ENCODE data around the gene SHF.

The SHF gene

DNA sequence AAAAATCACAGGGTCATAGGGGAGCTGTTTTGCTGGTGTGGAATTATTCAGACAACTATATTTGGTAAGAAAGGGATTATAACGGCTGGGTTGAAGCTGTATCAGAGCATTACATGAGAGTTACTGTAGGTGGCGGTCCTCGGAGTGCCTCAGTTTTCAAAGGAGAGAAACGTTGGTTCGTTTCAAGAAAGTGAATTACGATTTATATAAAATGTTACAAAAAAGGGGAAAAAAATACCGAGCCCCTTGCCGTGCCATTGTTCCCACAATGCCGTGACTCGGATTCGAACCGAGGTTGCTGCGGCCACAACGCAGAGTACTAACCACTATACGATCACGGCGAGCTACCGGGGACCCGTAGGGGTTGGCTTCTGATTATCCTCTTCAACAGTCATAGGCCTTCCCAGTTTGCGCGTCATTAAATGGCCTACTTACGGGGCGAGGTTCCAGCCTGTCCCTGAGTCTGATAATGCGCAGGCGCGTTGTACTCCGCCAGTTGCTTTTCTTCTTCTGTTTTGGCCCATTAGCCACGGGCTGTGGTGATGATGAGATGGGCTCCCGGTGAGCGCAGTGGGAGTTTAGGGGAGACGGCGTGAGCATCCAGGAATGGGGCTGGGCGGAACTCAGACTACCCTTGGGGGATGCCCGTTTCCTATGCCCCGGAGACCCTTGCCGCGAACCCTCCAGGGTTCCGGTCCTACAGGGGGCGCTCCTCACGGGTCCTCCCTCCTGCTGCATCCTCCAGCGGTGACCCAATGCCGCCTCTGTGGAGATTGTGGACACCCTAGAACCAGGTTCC, 10.8 kb upstream of the SHF start:
- DNase-seq (ENCODE audit: low spot score) = peak; percentile 96

DNA sequence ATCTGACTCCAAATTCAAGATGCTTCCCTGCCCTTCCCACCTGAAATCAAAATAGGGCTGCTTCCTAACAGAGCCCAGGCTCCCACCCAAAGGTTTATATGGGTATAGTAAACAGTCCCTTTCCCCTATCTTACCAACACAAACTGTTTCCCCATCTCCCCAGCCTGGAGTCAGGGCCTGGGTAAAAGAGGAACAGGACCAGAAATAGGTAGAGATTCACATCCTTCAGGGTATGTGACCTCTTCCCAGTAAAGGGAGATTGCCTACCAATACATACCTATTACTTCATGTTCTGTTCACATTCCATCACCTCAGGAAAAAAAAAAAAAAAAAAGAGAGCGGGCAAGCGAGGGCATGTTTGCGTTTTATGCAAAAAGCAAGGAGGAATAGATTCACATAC, 9.7 kb upstream of the SHF start:
- DNase-seq (ENCODE audit: low spot score) = no peak

DNA sequence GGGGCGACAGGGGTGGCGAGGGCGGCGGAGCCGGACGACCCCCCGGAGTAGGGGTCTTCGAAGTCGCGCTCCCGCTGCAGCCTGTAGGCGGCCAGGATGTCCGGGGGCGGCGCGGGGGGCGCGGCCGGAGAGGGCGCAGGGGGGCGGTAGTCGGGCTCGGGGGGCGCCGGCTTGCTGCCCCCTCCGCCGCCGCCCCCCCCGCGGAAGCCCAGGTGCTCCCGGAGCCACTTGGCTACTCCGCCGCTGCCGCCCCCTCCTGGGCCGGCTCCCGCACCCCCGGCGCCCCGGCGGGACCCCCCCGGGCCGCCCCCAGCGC, 230 bp downstream of the SHF start:
- no peak for DNase-seq (ENCODE audit: low spot score)

DNA sequence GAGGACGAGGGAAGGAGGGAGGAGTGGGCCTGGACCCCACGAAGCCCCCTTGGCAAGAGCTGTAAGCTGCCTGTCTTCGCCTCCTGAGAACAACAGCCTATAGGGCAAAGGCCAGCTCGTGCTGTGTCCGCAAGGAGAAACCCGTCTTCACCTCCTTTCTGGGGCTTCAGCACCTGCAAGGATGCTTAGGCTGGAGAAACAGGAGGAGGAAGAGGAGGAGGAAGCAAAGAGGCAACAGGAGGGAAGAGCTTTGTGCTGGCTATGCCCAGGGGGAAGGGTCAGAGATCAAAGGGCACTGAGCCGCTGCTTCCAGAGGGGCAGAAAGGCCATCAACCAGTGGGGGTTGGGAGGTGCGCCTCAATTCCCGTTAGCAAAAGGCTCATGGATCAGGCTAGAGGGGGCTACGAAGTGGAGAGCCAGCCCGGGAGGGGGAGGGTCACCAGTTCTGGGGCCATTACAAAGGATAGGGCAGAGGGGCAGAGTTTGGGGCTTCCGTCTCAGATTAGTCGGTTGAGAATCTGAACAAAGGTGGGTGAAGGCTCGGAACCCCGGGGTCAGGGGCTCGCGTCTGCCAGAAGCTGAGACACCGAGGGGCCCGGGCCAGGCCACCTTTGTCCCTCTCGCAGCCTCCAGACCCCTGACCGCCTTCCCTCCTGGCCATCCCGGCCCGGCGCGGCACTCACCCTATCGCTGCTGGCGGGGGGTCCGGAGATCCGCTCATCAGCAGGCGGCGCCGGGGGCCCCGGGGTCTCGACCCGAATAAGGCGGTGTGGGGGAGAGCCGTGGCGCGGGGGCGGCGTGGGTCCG, 792 bp downstream of the SHF start:
- no peak for DNase-seq (ENCODE audit: low spot score)

DNA sequence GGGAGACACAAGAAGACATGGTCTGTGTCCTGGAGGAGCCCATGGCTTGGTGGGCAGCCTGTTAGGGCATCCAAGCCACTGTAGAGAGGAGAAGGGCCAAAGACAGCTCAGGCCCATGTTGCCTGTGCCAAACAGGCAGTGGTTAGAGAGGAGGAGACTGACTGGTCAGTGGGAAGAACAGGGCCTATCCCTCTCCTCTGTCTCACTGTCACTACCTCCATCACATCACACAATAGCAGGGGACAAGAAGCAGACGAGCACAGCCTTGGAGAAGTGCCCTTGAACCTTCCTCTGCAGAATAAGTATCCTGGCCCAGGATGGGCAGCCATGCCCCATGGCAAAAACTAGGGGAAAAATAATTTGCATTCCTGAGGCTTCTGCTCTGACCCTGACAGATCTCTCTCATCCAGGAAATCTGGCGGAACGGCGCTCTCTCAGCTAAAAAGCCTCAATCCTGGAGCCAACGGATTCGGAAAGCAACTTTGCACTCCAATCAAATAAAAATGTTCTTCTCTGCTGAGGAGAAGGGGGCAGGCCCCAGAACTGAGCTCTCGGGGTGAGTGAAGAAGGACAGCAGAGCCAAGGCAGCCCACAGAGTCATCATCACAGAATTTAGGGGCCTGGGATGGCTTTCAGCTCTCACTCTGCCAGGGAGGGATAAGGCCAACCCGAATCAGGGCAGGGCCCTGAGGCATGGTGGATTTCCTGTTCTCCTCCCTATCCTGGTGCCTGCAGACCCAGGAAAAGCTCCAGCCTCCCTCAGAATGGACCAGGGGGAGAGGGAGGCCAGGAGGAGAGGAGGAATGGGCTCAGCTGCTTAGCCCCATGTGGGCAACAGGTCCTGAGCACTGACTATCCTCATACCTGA, 1.6 kb downstream of the SHF start:
- DNase-seq (ENCODE audit: low spot score) = no peak

DNA sequence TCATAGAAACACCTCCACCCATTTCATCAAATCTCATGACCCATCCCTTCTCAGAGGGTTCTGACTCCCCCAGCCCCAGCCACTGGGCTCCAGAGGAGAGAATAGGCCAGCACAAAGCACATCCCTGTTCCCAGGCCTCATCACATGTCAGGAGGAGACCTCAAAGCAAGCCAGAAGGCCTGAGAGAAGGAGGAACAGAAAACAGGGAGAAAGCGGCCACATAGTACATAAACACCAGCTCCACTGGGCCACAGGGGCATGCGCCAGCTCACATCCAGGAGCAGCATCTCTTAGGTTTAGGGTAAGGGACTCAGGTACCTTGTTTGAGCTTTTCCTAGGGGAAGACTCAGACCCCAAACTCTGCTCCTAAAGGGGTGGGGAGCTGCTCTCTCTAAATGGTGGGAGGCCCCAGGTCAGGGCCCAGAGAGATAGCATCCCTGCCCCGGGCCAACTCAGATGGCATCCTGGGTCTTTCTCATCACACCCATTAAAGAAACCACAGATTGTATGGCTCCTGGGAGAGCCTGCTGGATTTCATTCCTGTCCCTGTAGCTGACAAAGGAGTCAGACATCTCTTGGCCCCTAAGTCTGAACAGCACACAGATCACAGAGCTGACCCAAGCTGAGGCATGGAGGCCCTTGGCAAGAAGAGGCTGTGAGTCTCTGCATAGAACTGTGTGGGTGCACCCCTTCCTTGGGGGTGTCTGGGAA, 2.5 kb downstream of the SHF start:
- DNase-seq (ENCODE audit: low spot score) = no peak

DNA sequence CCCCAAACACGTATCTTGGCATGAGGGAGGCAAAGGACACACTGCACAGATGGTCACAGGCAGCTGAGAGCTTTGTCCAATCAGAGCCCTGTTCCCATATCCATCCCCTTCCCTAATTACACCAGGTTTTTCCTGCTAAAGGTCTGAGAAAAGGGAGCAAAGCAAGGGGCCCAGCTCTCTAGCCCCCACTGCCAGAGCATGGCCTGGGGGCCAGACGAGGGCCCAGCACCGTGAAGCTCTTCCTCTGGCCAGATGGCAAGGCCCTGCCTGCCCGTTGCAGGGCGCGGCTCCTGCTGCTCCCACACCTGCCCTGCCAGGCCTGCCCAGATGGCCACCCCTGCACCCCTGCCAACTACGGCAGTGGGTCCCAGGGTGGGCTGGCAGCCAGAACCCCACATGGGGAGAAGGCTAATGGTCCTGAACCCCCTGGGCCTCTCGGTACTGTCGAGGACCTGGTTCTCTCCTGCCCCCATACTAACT, 3.2 kb downstream of the SHF start:
- DNase-seq (ENCODE audit: low spot score) = no peak

DNA sequence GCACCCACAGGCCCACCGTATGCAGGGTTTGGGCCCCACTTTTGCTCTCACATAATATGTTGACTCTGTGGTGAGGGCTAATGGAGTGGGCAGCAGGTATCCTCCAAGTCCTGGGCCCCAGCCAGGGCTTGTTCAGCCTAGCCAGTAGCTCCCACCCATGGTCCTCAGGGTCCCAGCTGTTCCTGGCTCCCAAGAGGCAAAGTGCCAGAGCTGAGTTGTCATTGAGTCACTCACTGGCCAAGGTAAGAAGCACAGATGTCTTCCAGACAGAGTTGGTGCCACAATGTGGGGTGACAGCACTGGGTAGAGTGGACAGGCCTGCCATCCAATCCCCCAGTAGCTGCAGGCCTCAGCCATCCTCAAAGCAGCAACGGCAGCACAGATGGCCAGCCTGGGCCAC, 4.3 kb downstream of the SHF start:
- DNase-seq (ENCODE audit: low spot score) = no peak

DNA sequence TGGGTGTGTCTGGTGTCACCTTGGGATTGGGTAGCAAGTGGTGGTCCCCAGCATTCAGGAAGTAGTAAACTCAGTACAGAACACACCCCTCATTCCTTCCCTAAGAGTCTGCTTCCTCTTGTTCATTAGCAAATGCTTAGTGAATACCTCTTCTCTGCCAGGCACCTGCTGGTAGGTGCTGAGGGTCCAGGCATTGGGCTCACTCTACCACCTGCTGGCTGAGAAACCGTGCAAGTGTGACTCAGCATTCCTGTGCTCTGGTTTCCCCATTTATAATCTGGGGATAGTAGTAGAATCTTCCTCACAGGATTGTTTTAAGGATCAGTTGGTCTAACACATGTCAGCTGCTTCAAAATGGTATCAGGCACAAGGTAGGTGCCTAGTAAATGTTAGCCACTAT, 4.8 kb downstream of the SHF start:
- DNase-seq (ENCODE audit: low spot score) = peak; percentile 43

DNA sequence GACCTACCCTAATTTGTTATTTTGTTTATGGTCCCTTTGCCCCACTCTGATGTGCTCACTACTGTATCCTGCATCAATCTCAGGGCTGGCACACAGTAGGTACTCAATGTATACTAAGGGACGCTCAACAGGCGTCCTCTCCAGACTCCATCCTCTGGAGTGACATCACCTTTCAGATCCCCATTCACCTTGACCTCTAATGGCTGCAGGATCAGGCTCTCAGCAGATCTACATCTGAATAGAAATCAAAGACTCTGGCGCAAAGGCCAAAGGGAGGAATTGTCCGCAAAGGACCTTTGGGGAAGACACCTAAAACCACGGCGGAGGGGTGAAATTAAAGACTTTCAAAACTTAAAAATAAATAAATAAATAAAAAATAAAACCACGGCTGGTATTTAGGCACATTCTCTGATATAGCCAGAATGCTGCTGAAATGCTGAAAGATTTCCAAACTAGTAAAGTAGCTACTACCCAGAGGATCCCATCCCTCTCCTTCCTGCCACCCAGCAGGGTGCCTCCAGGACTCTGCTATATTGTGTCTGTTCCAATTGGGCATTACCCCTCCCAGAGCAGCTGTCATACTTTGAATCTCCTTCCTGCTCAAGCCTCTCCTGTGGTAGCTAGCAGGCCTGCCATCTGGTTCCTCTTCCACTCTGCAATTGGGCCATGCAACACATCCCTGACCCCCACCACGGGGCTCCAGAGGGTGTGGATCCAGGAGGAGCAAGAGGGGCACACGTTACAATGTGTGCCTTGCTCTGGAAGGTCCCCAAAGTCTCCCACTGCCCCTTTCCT, 6.1 kb downstream of the SHF start:
- DNase-seq (ENCODE audit: low spot score) = no peak

DNA sequence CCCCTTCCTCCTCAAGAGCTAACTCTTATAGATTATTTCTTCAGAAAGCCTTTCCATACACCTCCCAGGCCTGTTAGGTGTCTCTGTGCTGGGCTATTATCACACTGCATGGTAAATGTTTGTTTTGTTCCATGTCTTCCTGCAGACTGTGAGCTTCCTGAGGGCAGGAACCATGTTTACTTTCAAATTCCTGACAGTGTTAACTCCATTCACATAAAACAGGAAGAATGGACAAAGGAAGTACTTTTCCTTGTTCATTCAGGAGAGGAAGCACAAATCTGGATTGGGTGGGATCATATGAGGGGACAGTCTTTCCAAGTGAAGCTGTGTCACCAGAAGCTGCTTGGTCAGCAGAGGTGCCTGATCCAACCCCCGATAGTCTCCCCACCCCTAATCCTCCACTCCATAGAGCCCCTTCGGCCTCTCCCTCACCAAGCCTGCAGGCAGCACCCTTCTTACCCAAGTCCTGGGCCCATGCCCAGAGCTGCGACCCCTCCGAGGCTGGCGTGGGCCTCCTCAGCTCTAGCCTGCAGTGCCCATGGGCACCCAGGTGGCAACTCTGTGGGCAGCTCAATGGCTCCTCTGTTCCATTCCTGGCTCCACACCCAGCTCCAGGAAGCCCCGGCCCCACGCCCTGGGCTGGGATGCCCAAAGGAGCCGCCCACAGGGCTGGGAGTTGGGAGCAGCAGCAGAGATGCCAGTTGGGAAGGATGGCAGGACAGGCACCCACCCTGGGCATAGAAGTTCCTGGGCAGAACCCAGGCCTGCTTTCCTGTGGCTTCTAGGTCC, 6.9 kb downstream of the SHF start:
- DNase-seq (ENCODE audit: low spot score) = no peak

DNA sequence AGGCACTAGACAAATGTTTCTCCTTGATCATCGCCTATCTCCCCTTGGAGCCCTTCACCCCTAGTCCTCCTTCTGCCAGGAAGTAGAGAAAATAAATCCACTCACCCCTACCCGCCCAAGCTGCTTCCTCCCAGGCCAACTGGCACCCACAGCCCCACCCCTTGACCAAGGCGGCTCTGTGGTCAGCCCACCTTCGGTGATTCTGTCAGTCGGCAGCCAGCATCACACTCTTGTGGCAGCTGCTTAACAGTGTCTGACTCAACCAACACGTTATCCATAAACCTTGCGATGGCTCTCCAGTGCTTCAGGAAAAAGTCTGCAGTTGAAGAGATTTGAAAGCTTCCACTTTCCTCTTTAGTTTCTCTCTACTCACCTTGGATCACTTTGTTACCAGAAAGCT, 7.6 kb downstream of the SHF start:
- peak; percentile 65 for DNase-seq (ENCODE audit: low spot score)

DNA sequence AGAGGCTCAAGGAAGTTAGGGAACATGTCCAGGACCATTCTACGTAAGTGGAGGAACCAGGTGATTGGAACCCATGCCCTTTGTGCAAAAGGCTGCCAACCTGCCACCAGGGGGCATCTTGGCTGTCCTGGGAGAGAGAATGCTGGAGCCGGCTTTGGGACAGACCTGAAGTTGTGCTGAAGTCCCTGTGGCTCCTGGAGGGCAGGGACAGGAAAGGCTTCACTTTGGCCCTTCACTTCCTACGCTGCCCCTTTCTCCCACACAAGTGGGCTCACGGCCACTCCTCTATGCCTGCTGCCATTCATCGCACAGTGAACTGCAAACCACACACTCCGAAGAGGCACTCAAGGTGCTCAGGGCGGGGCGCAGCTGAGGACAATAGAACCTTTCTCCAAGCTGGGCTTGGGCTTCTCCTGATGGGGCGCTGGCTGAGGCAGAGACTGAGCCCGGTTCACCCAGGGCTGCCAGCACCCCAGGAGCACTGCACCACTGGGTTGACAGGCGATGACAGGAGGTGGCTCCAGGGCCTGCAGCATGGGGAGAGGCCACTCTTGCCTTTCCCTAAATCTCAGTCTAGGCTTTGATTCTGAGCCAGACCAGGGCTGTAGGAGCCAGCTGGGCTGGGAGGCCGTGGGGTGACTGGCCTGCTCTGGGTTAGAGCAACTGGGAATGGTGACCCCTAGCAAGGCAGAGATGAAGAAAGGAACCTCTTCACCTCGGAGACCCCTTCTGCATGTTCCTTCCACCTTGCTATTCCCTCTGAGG, 8.4 kb downstream of the SHF start:
- peak; percentile 17 for DNase-seq (ENCODE audit: low spot score)

DNA sequence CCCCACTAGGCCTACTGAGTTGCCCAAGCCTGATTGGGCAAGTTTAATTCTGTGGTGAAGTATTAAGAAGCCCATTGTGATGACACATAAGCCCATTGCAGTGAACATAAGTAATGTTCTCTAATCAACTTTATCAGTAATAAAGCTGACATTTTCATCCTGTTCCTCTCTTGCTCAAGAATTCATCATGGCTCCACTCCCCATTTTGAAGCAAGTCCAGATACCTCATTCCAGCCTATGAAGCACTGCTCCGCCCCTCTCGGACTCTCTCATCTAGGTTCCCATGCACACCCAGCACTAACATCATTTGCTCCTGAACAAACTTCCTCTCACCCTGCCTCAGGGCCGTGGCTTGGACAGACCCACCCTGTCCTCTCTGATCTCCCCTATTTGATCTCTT, 10.5 kb downstream of the SHF start:
- DNase-seq (ENCODE audit: low spot score) = no peak

DNA sequence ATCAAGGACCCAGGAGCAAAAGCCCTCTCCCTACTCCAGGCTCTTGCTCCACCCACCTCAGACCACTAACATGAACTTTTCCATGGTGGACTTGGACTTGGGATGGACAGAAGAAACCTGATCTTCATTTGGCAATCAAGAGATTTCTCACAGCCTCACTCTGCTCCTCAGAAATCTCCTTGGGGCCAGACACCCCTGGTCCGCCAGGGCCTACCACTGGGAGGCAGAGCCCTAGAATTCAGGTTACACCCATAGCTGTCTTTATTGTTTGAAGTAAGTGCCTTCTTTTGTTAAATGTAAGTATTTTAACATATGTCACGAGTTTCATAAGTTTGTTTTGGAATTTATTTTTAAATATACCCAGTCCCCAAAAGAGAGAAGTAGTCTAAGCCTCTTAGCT, 13.2 kb downstream of the SHF start:
- DNase-seq (ENCODE audit: low spot score) = no peak

DNA sequence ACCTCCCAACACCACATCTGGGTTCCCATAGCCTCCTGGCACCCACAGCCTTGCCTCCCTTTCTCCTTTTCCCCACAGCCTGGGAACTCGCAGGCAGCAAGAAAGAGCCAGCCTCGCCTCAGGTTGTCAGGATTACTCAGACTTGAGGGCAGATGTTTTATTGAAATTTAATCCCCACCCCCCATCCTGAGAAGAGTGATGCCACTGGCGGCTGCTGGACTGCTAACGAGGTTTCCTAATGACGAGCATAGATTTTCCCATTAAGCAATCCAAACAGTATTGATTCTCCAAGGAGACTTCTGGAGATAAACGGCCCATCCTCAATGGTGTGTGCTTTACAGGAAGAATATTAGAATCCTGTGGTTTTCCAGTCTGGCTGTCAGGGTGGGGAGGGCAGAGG, 13.7 kb downstream of the SHF start:
- DNase-seq (ENCODE audit: low spot score) = no peak

DNA sequence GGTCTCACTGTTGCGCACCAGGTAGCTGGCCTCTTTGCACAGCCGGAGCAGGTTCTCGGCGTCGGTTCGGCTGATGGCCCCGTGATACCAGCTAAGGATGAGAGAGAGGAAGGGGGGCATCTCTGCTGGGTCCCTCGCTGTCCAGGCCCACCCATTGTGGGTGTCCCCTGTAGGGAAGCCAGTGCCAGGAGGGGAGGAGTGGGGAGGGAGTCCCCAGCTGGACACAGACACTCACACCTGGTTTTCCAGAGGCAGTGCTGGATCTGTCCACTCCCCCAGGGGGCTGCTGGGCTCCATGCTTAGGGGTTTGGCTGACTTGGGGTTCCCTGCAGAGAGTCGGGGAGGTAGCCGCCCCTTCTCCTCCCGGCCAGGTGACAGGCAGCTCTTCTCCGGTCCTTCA, 15.9 kb downstream of the SHF start:
- DNase-seq (ENCODE audit: low spot score) = no peak

DNA sequence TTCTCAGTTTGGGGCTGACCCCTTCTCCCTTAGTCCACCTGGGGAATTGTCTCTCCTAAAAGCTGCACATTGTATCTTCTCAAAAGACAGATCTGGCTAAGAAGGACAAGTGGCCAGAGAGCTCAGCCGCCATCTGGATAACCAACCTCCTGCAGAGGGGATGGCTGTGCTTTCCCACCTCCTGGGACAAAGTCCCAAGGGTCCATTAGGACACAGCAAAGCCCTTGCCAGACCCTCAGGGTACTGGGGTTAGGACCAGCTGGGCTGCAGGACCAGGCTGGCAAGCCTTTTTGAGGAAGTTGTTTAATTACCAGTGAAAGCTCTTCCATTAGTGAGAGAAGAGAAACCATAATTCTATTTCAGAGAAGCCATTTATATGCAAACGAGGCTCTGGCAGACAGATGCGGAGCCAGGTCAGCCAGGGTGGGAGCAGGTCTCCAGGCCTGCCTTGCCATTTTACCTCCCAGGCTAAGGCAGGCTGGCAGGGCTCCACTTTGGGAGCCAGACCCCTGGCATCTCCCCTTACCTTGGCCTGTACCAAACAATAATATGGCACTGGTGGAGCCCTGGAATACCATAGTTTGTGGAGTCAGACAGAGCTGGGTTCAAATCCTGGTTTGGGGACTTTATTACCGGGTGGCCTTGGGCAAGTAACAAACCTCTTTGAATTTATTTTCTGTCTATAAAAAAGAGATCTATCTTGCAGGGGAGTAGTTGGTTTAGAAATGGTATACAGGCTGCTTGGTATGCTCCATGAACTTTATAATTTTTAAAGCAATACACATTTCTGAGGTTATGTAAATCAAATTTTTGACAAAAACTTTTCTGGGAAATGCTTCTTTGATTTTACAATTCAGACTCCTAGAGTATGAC, 17.9 kb downstream of the SHF start:
- DNase-seq (ENCODE audit: low spot score) = no peak

Measured in kidney tubule cell (primary cell).